Measurements from ENCODE around the gene YPEL3.

- no peak for TF ChIP-seq RAD21 (conservative IDR thresholded peaks at IDR 0.05)
- TF ChIP-seq EZH2 (IDR thresholded peaks at IDR 0.05; ENCODE audit: borderline replicate concordance, insufficient read depth, low read length, poor library complexity, severe bottlenecking) = no peak
- TF ChIP-seq EP300 (conservative IDR thresholded peaks at IDR 0.05; ENCODE audit: poor library complexity, severe bottlenecking) = no peak
- no peak for TF ChIP-seq CTCF (IDR thresholded peaks at IDR 0.05; ENCODE audit: poor library complexity, severe bottlenecking)
- TF ChIP-seq TAF1 (IDR thresholded peaks at IDR 0.05; ENCODE audit: low read depth) = no peak
- no peak for TF ChIP-seq POLR2AphosphoS5 (IDR thresholded peaks at IDR 0.05)
Measured at GRCh38 chr16:30064729-30065101, 31.3 kb downstream of the YPEL3 start.

Measured in neural cell (in vitro differentiated cells).